OCI-LY7 (cell line): Measurements from ENCODE around the gene TMEM185B. TPM values are rescaled to one million over a fixed set of nuclear protein-coding genes. Genes with fewer than 3 reads are reported as not detected.
A peak's percentile ranks its signal among the peaks of the same experiment; 100 is the strongest.

ENCODE experiments used
- BruUV-seq: library from RNA; stranded (reverse); fragments of 400-500 nt; replicated peaks from 2 replicates; lab custom pipeline; 2021; lab: Mats Ljungman, UMichigan
- CTCF ChIA-PET: fragments of 300-600 bp; sonication (Branson Sonifier 250); formaldehyde crosslinking; loops from one replicate; lab custom pipeline; 2022; ENCODE audit warnings: antibody characterized with exemption; ENCODE audit not compliant: unreplicated experiment; lab: Charles Lee
- POLR2A ChIA-PET: fragments of 300-600 bp; sonication (Branson Sonifier 250); formaldehyde crosslinking; loops from one replicate; lab custom pipeline; 2022; ENCODE audit warnings: antibody characterized with exemption; lab: Charles Lee
- DNase-seq: peaks from one replicate; pipeline ENCODE4 v3.0.0-alpha.2; 2015; ENCODE audit warnings: low spot score
- H2AFZ ChIP-seq: fragments of 200-600 bp; sonication (generic), shearing (Covaris generic); 2 replicates; pipeline ENCODE4 v1.6.1; 2014; ENCODE audit warnings: mild to moderate bottlenecking, antibody characterized with exemption, low read length, moderate library complexity
- H3K27ac ChIP-seq: fragments of 200-600 bp; sonication (generic); 2 replicates; pipeline ENCODE4 v1.5.1; 2014; ENCODE audit warnings: mixed run types, low read depth, mild to moderate bottlenecking, moderate library complexity, low read length, inconsistent platforms; ENCODE audit not compliant: poor library complexity, severe bottlenecking
- H3K36me3 ChIP-seq: fragments of 200-600 bp; sonication (generic); 2 replicates; pipeline ENCODE4 v1.6.1; 2014; ENCODE audit warnings: mild to moderate bottlenecking, antibody characterized with exemption, low read length, moderate library complexity, mixed read lengths; ENCODE audit not compliant: insufficient read depth
- H3K4me1 ChIP-seq: fragments of 200-600 bp; sonication (generic); 2 replicates; pipeline ENCODE4 v1.5.1; 2014; ENCODE audit warnings: mild to moderate bottlenecking, low read length; ENCODE audit not compliant: insufficient read depth, poor library complexity, severe bottlenecking
- H3K4me2 ChIP-seq: fragments of 200-600 bp; sonication (generic); 2 replicates; pipeline ENCODE4 v1.6.1; 2014; ENCODE audit warnings: mild to moderate bottlenecking, low read length
- H3K4me3 ChIP-seq: fragments of 200-600 bp; sonication (generic); 2 replicates; pipeline ENCODE4 v1.5.1; 2014; ENCODE audit warnings: mild to moderate bottlenecking, low read depth, low read length; ENCODE audit not compliant: poor library complexity, severe bottlenecking
- H3K79me2 ChIP-seq: fragments of 200-600 bp; sonication (generic); 2 replicates; pipeline ENCODE4 v1.6.1; 2016; ENCODE audit warnings: low read depth, mild to moderate bottlenecking, low read length, moderate library complexity, mixed read lengths; ENCODE audit not compliant: insufficient read depth
- H3K9me2 ChIP-seq: fragments of 200-600 bp; sonication (generic); 2 replicates; pipeline ENCODE4 v1.6.1; 2016; ENCODE audit warnings: mild to moderate bottlenecking, low read length, mixed read lengths; ENCODE audit not compliant: insufficient read depth
- H3K9me3 ChIP-seq: fragments of 200-600 bp; sonication (generic); 2 replicates; pipeline ENCODE4 v1.6.1; 2014; ENCODE audit warnings: mild to moderate bottlenecking, mixed run types, low read length, mixed read lengths
- H4K20me1 ChIP-seq: fragments of 200-600 bp; sonication (generic); 2 replicates; pipeline ENCODE4 v1.6.1; 2014; ENCODE audit warnings: mild to moderate bottlenecking, antibody characterized with exemption, low read length, moderate library complexity, mixed read lengths; ENCODE audit not compliant: insufficient read depth
- CTCF ChIP-seq: fragments of 200-600 bp; sonication (generic); conservative IDR thresholded peaks from 2 replicates; pipeline ENCODE4 v1.5.1; 2014; ENCODE audit warnings: mild to moderate bottlenecking, antibody characterized with exemption, low read length, moderate library complexity, mixed read lengths
- EZH2phosphoT487 ChIP-seq: fragments of 200-600 bp; sonication (generic); IDR thresholded peaks from 2 replicates; pipeline ENCODE4 v1.6.1; 2018; ENCODE audit warnings: low read depth, borderline replicate concordance, mild to moderate bottlenecking, mixed run types, antibody characterized with exemption, low read length, moderate library complexity, mixed read lengths
- intact Hi-C: fragments of 100-400 bp; cut with micrococcal nuclease; formaldehyde crosslinking; loops from one replicate; pipeline ENCODE4 v1.10.0; 2022; ENCODE audit not compliant: unreplicated experiment
- total RNA-seq, 2 experiments: library from RNA; depleted of rRNA in 1 of 2; stranded (reverse); fragments of >200 nt in 1 of 2; shearing (Covaris generic) in 1 of 2; gene quantifications; 2 replicates each; pipeline ENCODE4 v1.2.3, GENCODE V29; 2014 to 2022

The TMEM185B gene
- total RNA-seq, 2 experiments from 2014 or later: 24.4 to 30.2 TPM

GRCh38 chr2:120220756-120221155, 2.4 kb downstream of the TMEM185B start:
- BruUV-seq: no TSS peak
- CTCF ChIA-PET: no interaction called here

GRCh38 chr2:120219766-120220165, 3.4 kb downstream of the TMEM185B start:
- no peak for TF ChIP-seq CTCF
- no peak for TF ChIP-seq EZH2phosphoT487
- Histone ChIP-seq H3K4me2 (peak overlapping the region; percentile 84), H3K27ac (no peak overlapping the region), H2AFZ (no peak overlapping the region), H3K9me3 (no peaks in the 10 kb centered on the region), H4K20me1 (peaks cover 7% of the 10 kb centered on the region; the same call in 1 of the 2 replicates), H3K79me2 (peaks cover 23% of the 10 kb centered on the region), H3K4me3 (no peak overlapping the region), H3K4me1 (peaks cover 44% of the 10 kb centered on the region), H3K9me2 (no peaks in the 10 kb centered on the region), H3K36me3 (peaks cover 24% of the 10 kb centered on the region; the same call in 1 of the 2 replicates)
- ChIA-PET POLR2A (interaction anchor here (1.2 to 1.3 kb wide), 2 partner anchors 14 to 91 kb away, joined by 3 to 5 read pairs; no protein-coding TSS in a partner anchor), CTCF (no interaction called here)
- intact Hi-C loops: loop anchor here (5.0 kb wide), 1 partner anchor 462 kb away; the partner anchor contains the start of gene PTPN4
- no TSS peak for BruUV-seq
- no peak for DNase-seq

More at GRCh38 chr2:120220756-120221155, 2.4 kb downstream of the TMEM185B start:
- H3K4me2 ChIP-seq: peak overlapping the region; percentile 84
- peaks cover 7% of the 10 kb centered on the region; the same call in 1 of the 2 replicates for H4K20me1 ChIP-seq
- H3K27ac ChIP-seq: no peak overlapping the region
- peaks cover 44% of the 10 kb centered on the region for H3K4me1 ChIP-seq
- POLR2A ChIA-PET: no interaction called here
- peak overlapping the region; percentile 76 for H3K4me3 ChIP-seq
- intact Hi-C loops: loop anchor here (5.0 kb wide), 1 partner anchor 463 kb away; the partner anchor contains the start of gene PTPN4
- no peak for DNase-seq
- no peak for TF ChIP-seq EZH2phosphoT487
- no peak for TF ChIP-seq CTCF
- H3K9me3 ChIP-seq: no peaks in the 10 kb centered on the region
- no peaks in the 10 kb centered on the region for H3K9me2 ChIP-seq
- H3K36me3 ChIP-seq: peaks cover 24% of the 10 kb centered on the region; the same call in 1 of the 2 replicates
- no peak overlapping the region for H2AFZ ChIP-seq
- peaks cover 23% of the 10 kb centered on the region for H3K79me2 ChIP-seq

- intact Hi-C loops: no loop called here
- TF ChIP-seq EZH2phosphoT487 (no peak), CTCF (no peak)
Measured at GRCh38 chr2:120219291-120219690, 3.9 kb downstream of the TMEM185B start.

More at GRCh38 chr2:120219291-120219690, 3.9 kb downstream of the TMEM185B start:
- Histone ChIP-seq H3K27ac (no peak overlapping the region), H3K79me2 (peaks cover 23% of the 10 kb centered on the region), H3K4me2 (peak overlapping the region; percentile 84; the same call in 1 of the 2 replicates), H3K4me3 (no peak overlapping the region), H4K20me1 (peaks cover 7% of the 10 kb centered on the region; the same call in 1 of the 2 replicates), H3K4me1 (peaks cover 39% of the 10 kb centered on the region), H3K36me3 (peaks cover 24% of the 10 kb centered on the region; the same call in 1 of the 2 replicates), H3K9me2 (no peaks in the 10 kb centered on the region), H3K9me3 (no peaks in the 10 kb centered on the region), H2AFZ (no peak overlapping the region)
- no peak for DNase-seq
- ChIA-PET CTCF (no interaction called here), POLR2A (interaction anchor here (1.2 to 1.3 kb wide), 2 partner anchors 14 to 91 kb away, joined by 3 to 5 read pairs; no protein-coding TSS in a partner anchor)
- no TSS peak for BruUV-seq
